ENCODE results near the gene TENM4. TPM values are rescaled to one million over a fixed set of nuclear protein-coding genes. Genes with fewer than 3 reads are reported as not detected.

TENM4 gene
- total and polyA plus RNA-seq, 2 of the 8 experiments (the other 6 are each of a cell fraction or from before 2014, with no cell fraction given): 3.5 to 7.2 TPM

DNA sequence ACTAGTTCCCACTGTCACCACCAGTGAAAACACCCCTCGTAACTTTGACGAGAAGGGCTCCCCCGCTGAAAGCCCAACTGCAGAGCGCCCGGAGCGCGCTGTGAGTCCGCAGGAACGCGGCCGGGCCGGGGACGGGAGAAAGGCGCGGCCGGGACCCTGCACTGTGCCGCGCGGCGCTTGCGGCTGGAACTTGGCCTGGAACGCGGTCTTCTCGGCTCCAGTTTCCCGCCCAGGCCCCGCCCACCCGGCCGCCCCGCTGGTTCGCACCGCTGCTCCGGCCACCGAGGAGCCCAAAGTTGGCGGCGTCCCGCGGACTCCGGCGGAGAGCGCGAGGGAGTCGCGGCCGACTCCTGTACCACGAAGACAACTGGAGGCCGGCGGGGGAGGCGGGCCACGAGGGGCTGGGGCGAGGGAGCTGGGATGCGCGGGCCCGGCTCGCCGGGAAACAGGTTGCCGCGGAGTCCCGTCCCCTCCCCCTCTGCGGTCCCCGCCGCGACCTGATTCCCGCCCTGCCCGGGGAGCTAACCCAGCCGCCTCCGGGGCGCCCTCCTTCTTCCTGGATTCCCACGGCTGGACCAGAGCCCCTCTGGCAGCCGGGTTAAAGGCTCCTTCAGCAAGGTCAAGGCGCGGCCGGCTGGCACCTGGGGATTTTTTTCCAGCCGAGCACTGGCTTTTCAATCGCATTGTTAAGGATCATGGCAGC is 3.4 kb downstream of the TENM4 start:
- Histone ChIP-seq H3K4ac (replicated peaks; ENCODE audit: insufficient read length, low read depth, low read length) (peak overlapping the region; percentile 3), H3K9me3 (ENCODE audit: insufficient read depth in 2 of 2, low read depth in 1 of 2, low read length in 1 of 2) (no peaks in the 10 kb centered on the region), H2BK5ac (ENCODE audit: low read depth, low read length) (no peak overlapping the region), H4K91ac (replicated peaks; ENCODE audit: insufficient read length, low read length) (no peak overlapping the region), H3K4me2 (ENCODE audit: insufficient read depth in 1 of 2, low read depth in 2 of 2, low read length in 2 of 2) (peak overlapping the region; percentile 96 to 98), H3K23me2 (ENCODE audit: low read depth, low read length) (peaks cover 41% of the 10 kb centered on the region), H2BK120ac (replicated peaks; ENCODE audit: low read depth, low read length) (no peak overlapping the region), H2AK5ac (ENCODE audit: low read depth, low read length) (no peak overlapping the region), H3K9ac (replicated peaks in 1 of 4; ENCODE audit: extremely low read depth in 1 of 4, low read depth in 3 of 4, low read length in 3 of 4) (peak overlapping the region in 3 of 4 experiments; percentile 56 to 72 (median 57); a peak in 5 of 7 replicates), H3K56ac (replicated peaks; ENCODE audit: insufficient read length, low read depth, low read length) (no peak overlapping the region), H4K8ac (ENCODE audit: extremely low read depth, insufficient read depth, low read length) (peak overlapping the region; percentile 72), H3K18ac (ENCODE audit: extremely low read depth, low read length) (no peak overlapping the region; the same call in 1 of the 2 replicates), H2BK12ac (ENCODE audit: low read depth, low read length) (peak overlapping the region; percentile 63; the same call in 1 of the 2 replicates), H3K14ac (ENCODE audit: insufficient read length) (no peak overlapping the region), H3K23ac (ENCODE audit: insufficient read length) (no peak overlapping the region), H3K27me3 (replicated peaks in 1 of 4; ENCODE audit: control insufficient read depth in 3 of 4, extremely low read depth in 1 of 4, insufficient read depth in 3 of 4, low read length in 3 of 4) (peaks cover 14 to 67% (median 60%) of the 10 kb centered on the region in 4 experiments), H4K20me1 (replicated peaks in 1 of 2; ENCODE audit: control insufficient read depth in 1 of 2, insufficient read depth in 2 of 2, low read length in 2 of 2) (peaks cover 0 to 2% of the 10 kb centered on the region in 2 experiments), H2BK20ac (ENCODE audit: low read length) (no peak overlapping the region), H4K5ac (ENCODE audit: insufficient read length, low read depth, low read length) (no peak overlapping the region), H3K36me3 (ENCODE audit: control insufficient read depth in 2 of 4, insufficient read depth in 4 of 4, low read length in 3 of 4) (no peaks in the 10 kb centered on the region), H2AFZ (ENCODE audit: low read length) (no peak overlapping the region), H3K79me2 (ENCODE audit: control insufficient read depth in 1 of 2, insufficient read depth in 2 of 2, low read length in 2 of 2) (0 out of 4 replicates have a peak, but pooled peaks cover 0 to 2% of the 10 kb centered on the region in 2 experiments), H3K27ac (ENCODE audit: low read depth, low read length) (no peak overlapping the region), H3K4me3 (ENCODE audit: extremely low read depth in 1 of 4, insufficient read depth in 2 of 4, low read depth in 3 of 4, low read length in 4 of 4) (peak overlapping the region; percentile 56 to 80 (median 63)), H2BK15ac (ENCODE audit: low read length) (no peak overlapping the region), H3K4me1 (replicated peaks in 1 of 4; ENCODE audit: control insufficient read depth in 3 of 4, insufficient read depth in 4 of 4, low read length in 3 of 4) (peaks cover 7 to 19% (median 17%) of the 10 kb centered on the region in 4 experiments; a peak in 6 of 7 replicates), H3K79me1 (ENCODE audit: low read depth, low read length) (no peaks in the 10 kb centered on the region; the same call in none of the 2 replicates)
- DNase-seq (ENCODE audit: low read depth in 1 of 2, low spot score in 2 of 2): peak in 1 of 2 experiments; percentile 86
- WGBS, 2 experiments (ENCODE audit: extremely low coverage in 1 of 2, insufficient coverage in 1 of 2, insufficient read length in 1 of 2, insufficient replicate concordance in 2 of 2, low coverage in 1 of 2, low lambda C conversion rate in 2 of 2, missing lambda C conversion rate in 1 of 2): 1% methylated on average over 30 of the region's 74 CpGs; no CpG with 5 or more reads in 1 of the 2 experiments
- CTCF ChIA-PET (ENCODE audit: partially characterized antibody): interaction anchor here (1.0 to 1.4 kb wide), 2 partner anchors 11 to 60 kb away, joined by 3 to 4 read pairs; no protein-coding TSS in a partner anchor
- no peak for FAIRE-seq
- POLR2A ChIA-PET (ENCODE audit: partially characterized antibody): no interaction called here
- TF ChIP-seq CTBP2 (IDR thresholded peaks at IDR 0.05; ENCODE audit: borderline replicate concordance, insufficient read depth, insufficient read length, low read length) (no peak), TEAD4 (IDR thresholded peaks at IDR 0.05; ENCODE audit: low read depth, low read length) (peak; percentile 53; the same call in 1 of the 2 replicates), TBP (IDR thresholded peaks at IDR 0.05; ENCODE audit: low read depth, low read length) (peak; percentile 32; the same call in 1 of the 2 replicates), EP300 (IDR thresholded peaks at IDR 0.05; ENCODE audit: borderline replicate concordance in 1 of 2, low read depth in 2 of 2, low read length in 2 of 2) (no peak), HDAC2 (IDR thresholded peaks at IDR 0.05; ENCODE audit: borderline replicate concordance in 1 of 2, low read depth in 2 of 2, low read length in 2 of 2) (0 out of 4 replicates have a peak, but pooled peaks of 1 of the 2 experiments have one; percentile 63), CTCF (IDR thresholded peaks at IDR 0.05; ENCODE audit: control extremely low read depth in 1 of 3, insufficient read depth in 1 of 3, low read depth in 1 of 3, low read length in 3 of 3) (no peak; a peak in 1 of 4 replicates), E2F6 (IDR thresholded peaks at IDR 0.05) (peak; percentile 85)
